Thoracic aorta (tissue), 2 donors: ENCODE results near the gene HNRNPUL1. TPM values are rescaled to one million over a fixed set of nuclear protein-coding genes. Genes with fewer than 3 reads are reported as not detected.

Experiments used
- ATAC-seq: fragments of 150-250 bp; one replicate; pipeline ENCODE4 v1.8.0; 2017; ENCODE audit warnings: low read depth; ENCODE audit not compliant: insufficient number of reproducible peaks, low FRiP score
- DNase-seq: peaks from one replicate; pipeline ENCODE4 v3.0.0-alpha.2; 2020; ENCODE audit warnings: low spot score
- H3K27ac ChIP-seq, 2 donors: fragments of 200-600 bp; sonication (generic); 1 replicate in 1 of 2; 2 replicates in 1 of 2; pipeline ENCODE4 v1.5.1; 2016; ENCODE audit warnings: mild to moderate bottlenecking in 2 of 2, moderate library complexity in 2 of 2
- H3K27me3 ChIP-seq: fragments of 200-600 bp; sonication (generic); replicated peaks from 2 replicates; pipeline ENCODE4 v1.6.0; 2016; ENCODE audit warnings: mild to moderate bottlenecking; ENCODE audit not compliant: insufficient read depth
- H3K36me3 ChIP-seq: fragments of 200-600 bp; sonication (generic); one replicate; pipeline ENCODE4 v1.5.1; 2016
- H3K4me1 ChIP-seq, 2 donors: fragments of 200-600 bp; sonication (generic); 1 replicate in 1 of 2; 2 replicates in 1 of 2; pipeline versions ENCODE4 v1.5.1 to v1.6.0; 2016; ENCODE audit warnings: low read depth in 2 of 2, mild to moderate bottlenecking in 1 of 2; ENCODE audit not compliant: control insufficient read depth in 1 of 2
- H3K4me3 ChIP-seq: fragments of 200-600 bp; sonication (generic); 2 replicates; pipeline ENCODE4 v1.5.1; 2016; ENCODE audit warnings: mild to moderate bottlenecking
- H3K9me3 ChIP-seq: fragments of 200-600 bp; sonication (generic); 2 replicates; pipeline ENCODE4 v1.5.1; 2016
- CTCF ChIP-seq: fragments of 200-600 bp; sonication (generic); IDR thresholded peaks from one replicate; pipeline ENCODE4 v1.5.1; 2019; ENCODE audit warnings: antibody characterized with exemption
- total RNA-seq, 2 donors: library from RNA; depleted of rRNA; stranded (reverse); fragments of >200 nt; gene quantifications; one replicate each; pipeline versions ENCODE4 v1.1.0 to v1.2.3, GENCODE V29; 2016

Gene HNRNPUL1
- total RNA-seq, 2 donors from 2014 or later = 142 to 147 TPM

GRCh38 chr19:41327576-41328156 lies 63.5 kb downstream of the HNRNPUL1 start:
- Histone ChIP-seq H3K27me3 (no peaks in the 10 kb centered on the region), H3K4me1 (peaks cover 35 to 47% of the 10 kb centered on the region in 2 donors), H3K9me3 (no peaks in the 10 kb centered on the region), H3K27ac (peak overlapping the region; percentile 96 to 99), H3K36me3 (peaks cover 18% of the 10 kb centered on the region), H3K4me3 (peak overlapping the region; percentile 46)
- DNase-seq = no peak
- no peak for TF ChIP-seq CTCF
- ATAC-seq = no peak

DNA sequence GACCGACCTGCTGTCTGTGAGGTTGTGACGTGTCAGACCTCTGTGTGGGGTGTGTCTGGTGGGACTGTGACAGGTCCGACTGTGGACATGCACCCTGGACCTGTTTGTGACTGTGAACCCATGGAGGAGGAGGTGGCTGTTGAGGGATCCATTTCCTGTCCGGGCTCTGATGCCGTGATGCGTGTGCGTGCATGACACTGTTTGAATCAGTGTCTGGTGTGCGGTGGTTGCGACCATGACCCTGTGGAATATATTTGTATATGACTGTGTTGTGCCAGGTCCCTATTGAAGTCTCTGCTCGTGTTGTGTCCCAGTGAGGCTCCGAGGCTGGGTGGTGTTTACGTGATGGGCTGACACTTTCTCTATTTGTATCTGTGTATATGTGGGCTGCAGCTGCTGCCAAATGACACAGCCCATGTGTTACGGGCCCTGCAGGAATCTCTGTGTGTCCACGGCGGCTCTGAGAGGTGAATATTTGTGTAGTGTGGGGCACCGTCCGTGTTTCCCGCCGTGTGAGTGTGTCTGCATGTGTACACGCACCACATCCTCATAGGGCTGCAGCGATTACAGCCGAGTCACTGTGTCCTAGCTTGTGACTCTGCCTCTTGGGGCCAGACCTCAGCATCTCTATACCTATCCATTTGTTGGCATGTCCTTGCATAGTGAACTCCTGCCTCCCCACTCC lies 64.1 kb downstream of the HNRNPUL1 start:
- Histone ChIP-seq H3K27ac (peak overlapping the region; percentile 96 to 99), H3K4me3 (peak overlapping the region; percentile 46), H3K27me3 (no peaks in the 10 kb centered on the region), H3K4me1 (peaks cover 30 to 40% of the 10 kb centered on the region in 2 donors), H3K9me3 (no peaks in the 10 kb centered on the region), H3K36me3 (peaks cover 18% of the 10 kb centered on the region)
- TF ChIP-seq CTCF = no peak
- DNase-seq = no peak
- no peak for ATAC-seq

DNA sequence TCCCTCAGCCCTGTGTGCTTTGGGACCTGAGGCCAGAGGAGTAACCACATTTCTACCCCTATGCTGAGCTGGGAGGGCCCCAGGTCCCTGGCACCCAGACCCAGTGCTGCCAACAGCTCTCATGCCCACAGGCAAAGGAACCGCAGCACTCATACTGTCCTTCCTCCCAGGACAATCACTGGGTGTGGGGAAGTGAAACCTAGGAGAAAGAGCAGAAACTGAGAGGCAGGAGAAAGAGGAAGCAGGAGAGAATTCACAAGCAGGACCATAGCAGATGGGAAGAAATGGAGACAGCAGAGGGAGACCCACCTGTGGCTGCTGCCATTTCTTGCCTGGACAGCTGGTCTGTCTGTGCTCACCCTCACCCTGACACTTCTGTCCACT lies 64.7 kb downstream of the HNRNPUL1 start:
- no peak overlapping the region for H3K4me3 ChIP-seq
- H3K9me3 ChIP-seq = no peaks in the 10 kb centered on the region
- TF ChIP-seq CTCF = no peak
- ATAC-seq = no peak
- H3K36me3 ChIP-seq = peaks cover 18% of the 10 kb centered on the region
- peaks cover 24 to 35% of the 10 kb centered on the region in 2 donors for H3K4me1 ChIP-seq
- DNase-seq = no peak
- H3K27me3 ChIP-seq = no peaks in the 10 kb centered on the region
- no peak overlapping the region for H3K27ac ChIP-seq

- no peak overlapping the region for H3K4me3 ChIP-seq
- H3K36me3 ChIP-seq = peaks cover 28% of the 10 kb centered on the region
- no peak for TF ChIP-seq CTCF
- no peaks in the 10 kb centered on the region for H3K9me3 ChIP-seq
- ATAC-seq (no peak), DNase-seq (no peak)
- no peak overlapping the region for H3K27ac ChIP-seq
- H3K4me1 ChIP-seq = peaks cover 20 to 21% of the 10 kb centered on the region in 2 donors
- no peaks in the 10 kb centered on the region for H3K27me3 ChIP-seq
Observed at GRCh38 chr19:41330481-41330880, 66.3 kb downstream of the HNRNPUL1 start.

DNA sequence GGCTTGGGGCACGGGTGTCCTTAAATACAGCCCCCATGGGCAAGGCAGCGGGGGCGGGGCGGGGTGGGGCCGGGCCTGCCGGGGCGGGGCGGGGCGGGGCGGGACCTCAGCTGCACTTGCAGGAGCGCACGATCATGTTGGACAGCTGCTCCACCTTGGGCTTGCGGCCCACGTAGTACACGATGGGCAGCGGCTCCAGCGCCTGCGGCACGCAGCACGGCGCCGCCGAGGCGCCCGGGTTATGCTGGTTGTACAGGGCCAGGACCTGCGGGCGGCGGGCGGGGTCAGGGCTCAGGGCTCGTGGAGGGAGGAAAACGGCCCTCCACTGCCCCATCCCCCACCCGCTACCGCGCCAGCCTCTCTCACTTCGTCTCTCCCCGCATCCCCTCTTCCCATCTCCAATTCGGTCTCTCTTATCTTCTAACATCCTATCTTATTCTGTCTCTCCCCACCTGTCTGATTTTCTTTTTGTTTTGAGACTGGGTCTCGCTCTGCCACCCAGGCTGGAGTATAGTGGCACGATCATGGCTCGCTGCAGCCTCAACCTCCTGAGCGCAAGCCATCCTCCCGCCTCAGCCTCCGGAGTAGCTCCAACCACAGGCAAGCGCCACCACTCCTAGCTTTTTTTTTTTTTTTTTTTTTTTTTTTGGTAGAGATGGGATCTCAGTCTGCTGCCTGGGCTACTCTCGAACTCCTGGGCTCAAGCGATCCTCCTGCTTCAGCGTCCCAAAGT lies 66.9 kb downstream of the HNRNPUL1 start:
- H3K4me1 ChIP-seq = peaks cover 13 to 15% of the 10 kb centered on the region in 2 donors
- H3K4me3 ChIP-seq = no peak overlapping the region
- H3K36me3 ChIP-seq = peaks cover 29% of the 10 kb centered on the region
- H3K27me3 ChIP-seq = no peaks in the 10 kb centered on the region
- H3K27ac ChIP-seq = no peak overlapping the region
- TF ChIP-seq CTCF = no peak
- no peaks in the 10 kb centered on the region for H3K9me3 ChIP-seq
- no peak for DNase-seq
- no peak for ATAC-seq
